Chondrocyte (in vitro differentiated cells): ENCODE measurements around the gene REELD1. TPM values are rescaled to one million over a fixed set of nuclear protein-coding genes. Genes with fewer than 3 reads are reported as not detected.

Source experiments
- DNase-seq: peaks from one replicate; pipeline ENCODE4 v3.0.0; 2021; ENCODE audit warnings: mixed read lengths, low spot score
- H3K27ac Mint-ChIP-seq: one replicate; pipeline ENCODE4 v1.8.0; 2021; ENCODE audit warnings: mild to moderate bottlenecking, moderate library complexity, mixed read lengths; ENCODE audit not compliant: unreplicated experiment
- H3K27me3 Mint-ChIP-seq: 2 replicates; pipeline ENCODE4 v1.8.0; 2021; ENCODE audit warnings: low read depth, mixed read lengths
- H3K36me3 Mint-ChIP-seq: 2 replicates; pipeline ENCODE4 v1.8.0; 2021; ENCODE audit warnings: low read depth, mixed read lengths
- H3K4me1 Mint-ChIP-seq: 2 replicates; pipeline ENCODE4 v1.8.0; 2021; ENCODE audit warnings: low read depth, mild to moderate bottlenecking, mixed read lengths
- H3K4me3 Mint-ChIP-seq: one replicate; pipeline ENCODE4 v1.8.0; 2021; ENCODE audit warnings: mild to moderate bottlenecking, moderate library complexity, mixed read lengths; ENCODE audit not compliant: unreplicated experiment
- H3K9me3 Mint-ChIP-seq: 2 replicates; pipeline ENCODE4 v1.8.0; 2021; ENCODE audit warnings: low read depth, mixed read lengths
- CTCF ChIP-seq: fragments of 200-600 bp; sonication (generic); IDR thresholded peaks from 2 replicates; pipeline ENCODE4 v1.5.0; 2021; ENCODE audit warnings: antibody characterized with exemption, mild to moderate bottlenecking, moderate library complexity
- total RNA-seq: library from RNA; stranded (reverse); gene quantifications from 3 replicates; pipeline ENCODE4 v1.2.1, GENCODE V29; 2021

Gene REELD1
- total RNA-seq, 1 donor from 2014 or later, result not detected

GRCh38 chr4:146257511-146257910, 43.2 kb downstream of the REELD1 start:
- H3K4me3 Mint-ChIP-seq, result no peak overlapping the region
- DNase-seq, result no peak
- peaks cover 4% of the 10 kb centered on the region for H3K36me3 Mint-ChIP-seq
- H3K4me1 Mint-ChIP-seq, result peaks cover 24% of the 10 kb centered on the region
- H3K9me3 Mint-ChIP-seq, result no peaks in the 10 kb centered on the region
- no peaks in the 10 kb centered on the region for H3K27me3 Mint-ChIP-seq
- no peak overlapping the region for H3K27ac Mint-ChIP-seq
- no peak for TF ChIP-seq CTCF

- no peak overlapping the region for H3K4me3 Mint-ChIP-seq
- no peaks in the 10 kb centered on the region for H3K27me3 Mint-ChIP-seq
- H3K9me3 Mint-ChIP-seq, result no peaks in the 10 kb centered on the region
- no peak for TF ChIP-seq CTCF
- H3K4me1 Mint-ChIP-seq, result peaks cover 14% of the 10 kb centered on the region
- DNase-seq, result no peak
- H3K36me3 Mint-ChIP-seq, result peaks cover 4% of the 10 kb centered on the region
- no peak overlapping the region for H3K27ac Mint-ChIP-seq
These were observed 46.2 kb downstream of the REELD1 start for GRCh38 chr4:146260521-146260920.

GRCh38 chr4:146261041-146261440, 46.7 kb downstream of the REELD1 start:
- Mint-ChIP-seq H3K4me3 (no peak overlapping the region), H3K4me1 (peaks cover 9% of the 10 kb centered on the region), H3K9me3 (no peaks in the 10 kb centered on the region), H3K27me3 (no peaks in the 10 kb centered on the region), H3K36me3 (peaks cover 4% of the 10 kb centered on the region), H3K27ac (no peak overlapping the region)
- DNase-seq, result no peak
- no peak for TF ChIP-seq CTCF

- Mint-ChIP-seq H3K9me3 (no peaks in the 10 kb centered on the region), H3K4me1 (peaks cover 3% of the 10 kb centered on the region), H3K4me3 (no peak overlapping the region), H3K27ac (no peak overlapping the region), H3K36me3 (peaks cover 1% of the 10 kb centered on the region), H3K27me3 (no peaks in the 10 kb centered on the region)
- DNase-seq, result no peak
- no peak for TF ChIP-seq CTCF
These were observed 49.5 kb downstream of the REELD1 start for GRCh38 chr4:146263793-146264192.

GRCh38 chr4:146265950-146266490, 51.7 kb downstream of the REELD1 start:
- Mint-ChIP-seq H3K27ac (no peak overlapping the region), H3K9me3 (no peaks in the 10 kb centered on the region), H3K36me3 (no peaks in the 10 kb centered on the region), H3K4me1 (peaks cover 3% of the 10 kb centered on the region), H3K4me3 (no peak overlapping the region), H3K27me3 (no peaks in the 10 kb centered on the region)
- DNase-seq, result no peak
- no peak for TF ChIP-seq CTCF
